Endodermal cell (in vitro differentiated cells): ENCODE measurements around the gene FAM3D. TPM values are rescaled to one million over a fixed set of nuclear protein-coding genes. Genes with fewer than 3 reads are reported as not detected.

ENCODE experiments used
- DNase-seq: peaks from one replicate; pipeline ENCODE4 v3.0.0-alpha.2; 2017
- H3K27ac ChIP-seq: 2 replicates; pipeline ENCODE4 v1.5.1; 2013; ENCODE audit warnings: mild to moderate bottlenecking, low read depth, low read length, moderate library complexity
- H3K27me3 ChIP-seq: 2 replicates; pipeline ENCODE4 v1.6.1; 2013; ENCODE audit warnings: mild to moderate bottlenecking, low read length, moderate library complexity; ENCODE audit not compliant: insufficient read depth, control insufficient read depth, poor library complexity, severe bottlenecking
- H3K36me3 ChIP-seq: 2 replicates; pipeline ENCODE4 v1.7.0; 2013; ENCODE audit warnings: mild to moderate bottlenecking, low read length, moderate library complexity; ENCODE audit not compliant: control insufficient read depth, insufficient read depth
- H3K4me1 ChIP-seq: one replicate; pipeline ENCODE4 v1.7.0; 2013; ENCODE audit warnings: low read length; ENCODE audit not compliant: control insufficient read depth, insufficient read depth
- H3K4me3 ChIP-seq: 2 replicates; pipeline ENCODE4 v1.5.1; 2013; ENCODE audit warnings: mild to moderate bottlenecking, low read length, moderate library complexity
- H3K9ac ChIP-seq: 2 replicates; pipeline ENCODE4 v1.6.1; 2013; ENCODE audit warnings: mild to moderate bottlenecking, low read length, moderate library complexity; ENCODE audit not compliant: poor library complexity, severe bottlenecking; ENCODE audit errors: extremely low read depth
- H3K9me3 ChIP-seq: 2 replicates; pipeline ENCODE4 v1.6.1; 2013; ENCODE audit warnings: mild to moderate bottlenecking, low read length, moderate library complexity; ENCODE audit not compliant: control insufficient read depth
- H3K27ac Mint-ChIP-seq: 2 replicates; pipeline ENCODE4 v1.8.0; 2020; ENCODE audit warnings: mixed read lengths
- H3K27me3 Mint-ChIP-seq: 2 replicates; pipeline ENCODE4 v1.8.0; 2021; ENCODE audit warnings: mild to moderate bottlenecking, mixed read lengths; ENCODE audit not compliant: insufficient read depth
- H3K36me3 Mint-ChIP-seq: 2 replicates; pipeline ENCODE4 v1.8.0; 2020; ENCODE audit warnings: low read depth, mixed read lengths
- H3K4me1 Mint-ChIP-seq: 2 replicates; pipeline ENCODE4 v1.8.0; 2020; ENCODE audit warnings: mixed read lengths
- H3K4me3 Mint-ChIP-seq: 2 replicates; pipeline ENCODE4 v1.8.0; 2020; ENCODE audit warnings: mild to moderate bottlenecking, moderate library complexity, mixed read lengths
- H3K9me3 Mint-ChIP-seq: 2 replicates; pipeline ENCODE4 v1.8.0; 2020; ENCODE audit warnings: mild to moderate bottlenecking, mixed read lengths
- CTCF ChIP-seq: fragments of 200-600 bp; sonication (generic); conservative IDR thresholded peaks from 2 replicates; pipeline ENCODE4 v1.5.0; 2021; ENCODE audit warnings: antibody characterized with exemption, mild to moderate bottlenecking
- WGBS, 2 experiments: methylation state at CpG; one replicate each; pipeline versions ENCODE4 v1.1.5 to v1.1.7; 2013; ENCODE audit warnings: missing lambda C conversion rate in 2 of 2, mixed read lengths in 1 of 2; ENCODE audit not compliant: insufficient coverage in 1 of 2, insufficient read length in 1 of 2; 5-methylcytosine and 5-hydroxymethylcytosine counted together
- total RNA-seq, 2 donors: library from RNA; stranded (reverse); fragmentation: NEBNext Ultra II Directional in 1 of 2; extraction: Animal tissue kit (Norgen Biotek cat#: 25700) in 1 of 2; gene quantifications; 2 replicates in 1 of 2; 3 replicates in 1 of 2; pipeline ENCODE4 v1.2.1, GENCODE V29; 2021

FAM3D gene
- total RNA-seq, 2 donors from 2014 or later = not detected

- Mint-ChIP-seq H3K9me3 (no peaks in the 10 kb centered on the region), H3K36me3 (no peaks in the 10 kb centered on the region), H3K27ac (no peak overlapping the region), H3K4me3 (no peak overlapping the region), H3K4me1 (peaks cover 7% of the 10 kb centered on the region), H3K27me3 (peaks cover 6% of the 10 kb centered on the region)
- no peak overlapping the region for H3K9ac ChIP-seq
- no peaks in the 10 kb centered on the region for H3K36me3 ChIP-seq
- no peak overlapping the region for H3K27ac ChIP-seq
- no peaks in the 10 kb centered on the region for H3K9me3 ChIP-seq
- H3K4me1 ChIP-seq = no peaks in the 10 kb centered on the region
- peaks cover under 1% of the 10 kb centered on the region for H3K27me3 ChIP-seq
- no peak for DNase-seq
- no peak overlapping the region for H3K4me3 ChIP-seq
- no peak for TF ChIP-seq CTCF
- 84 to 85% methylated on average over 5 to 6 of the region's 6 CpGs for WGBS, 2 experiments
Measured at GRCh38 chr3:58660998-58661397, 5.6 kb downstream of the FAM3D start.

DNA sequence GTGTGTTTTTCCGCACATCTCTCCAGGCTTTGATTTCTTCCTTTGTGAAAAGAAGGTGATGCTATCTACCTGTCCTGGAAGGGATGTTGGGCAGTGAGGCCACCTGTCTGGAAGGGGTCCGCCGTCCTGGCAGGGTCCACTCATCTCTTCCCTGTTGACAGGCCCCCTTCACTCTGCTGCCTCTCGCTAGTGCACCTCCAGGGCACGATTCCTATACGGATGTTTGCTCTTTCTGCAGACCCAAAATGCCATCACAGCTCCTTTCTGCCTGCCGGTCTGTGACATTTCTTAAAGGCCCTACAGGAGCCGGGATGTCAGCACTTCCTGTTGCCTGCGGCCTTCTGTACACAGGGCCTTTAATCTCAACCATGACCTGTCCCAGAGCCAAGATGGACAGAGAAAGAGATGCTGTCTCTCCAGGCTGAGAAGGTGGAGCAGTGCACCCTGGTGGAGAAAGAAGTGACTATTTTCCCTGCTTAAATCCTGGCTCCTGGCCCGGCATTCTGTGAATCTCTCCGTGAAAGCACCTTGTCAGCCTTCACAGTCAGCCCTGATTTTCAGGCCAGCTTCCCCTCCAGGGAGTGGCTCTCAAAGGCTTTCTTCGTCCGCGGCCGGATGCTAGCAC, 7.4 kb downstream of the FAM3D start:
- Histone ChIP-seq H3K4me1 (no peaks in the 10 kb centered on the region), H3K4me3 (no peak overlapping the region), H3K27ac (no peak overlapping the region), H3K9me3 (no peaks in the 10 kb centered on the region), H3K36me3 (no peaks in the 10 kb centered on the region), H3K9ac (no peak overlapping the region), H3K27me3 (peaks cover 7% of the 10 kb centered on the region)
- Mint-ChIP-seq H3K36me3 (no peaks in the 10 kb centered on the region), H3K4me1 (peaks cover 7% of the 10 kb centered on the region), H3K9me3 (no peaks in the 10 kb centered on the region), H3K4me3 (no peak overlapping the region), H3K27me3 (peaks cover 9% of the 10 kb centered on the region), H3K27ac (no peak overlapping the region)
- TF ChIP-seq CTCF = peak; percentile 79
- peak; percentile 88 for DNase-seq
- 80 to 93% methylated on average over 9 to 15 of the region's 15 CpGs for WGBS, 2 experiments

GRCh38 chr3:58658508-58658907, 8.1 kb downstream of the FAM3D start:
- H3K36me3 Mint-ChIP-seq = no peaks in the 10 kb centered on the region
- Histone ChIP-seq H3K4me1 (no peaks in the 10 kb centered on the region), H3K4me3 (no peak overlapping the region), H3K27ac (no peak overlapping the region), H3K9me3 (no peaks in the 10 kb centered on the region), H3K27me3 (peaks cover 7% of the 10 kb centered on the region), H3K9ac (no peak overlapping the region), H3K36me3 (no peaks in the 10 kb centered on the region)
- no peak overlapping the region for H3K4me3 Mint-ChIP-seq
- H3K9me3 Mint-ChIP-seq = no peaks in the 10 kb centered on the region
- DNase-seq = no peak
- TF ChIP-seq CTCF = no peak
- peaks cover 7% of the 10 kb centered on the region for H3K4me1 Mint-ChIP-seq
- peaks cover 7% of the 10 kb centered on the region for H3K27me3 Mint-ChIP-seq
- WGBS, 2 experiments = 89 to 93% methylated on average over 3 to 4 of the region's 4 CpGs
- H3K27ac Mint-ChIP-seq = no peak overlapping the region
